Fibroblast of lung (primary cell): ENCODE measurements around the gene TIMM22. TPM values are rescaled to one million over a fixed set of nuclear protein-coding genes. Genes with fewer than 3 reads are reported as not detected.
A peak's percentile ranks its signal among the peaks of the same experiment; 100 is the strongest.

ENCODE experiments used
- DNase-seq, 2 donors: peaks; one replicate each; pipeline versions ENCODE4 v3.0.0 to v3.0.0-alpha.2; 2010; ENCODE audit warnings: low read depth in 2 of 2
- H2AFZ ChIP-seq: 2 replicates; pipeline ENCODE4 v1.5.1; 2012; ENCODE audit warnings: low read length, control low read depth, inconsistent platforms
- H3K27ac ChIP-seq: 2 replicates; pipeline ENCODE4 v1.5.1; 2011; ENCODE audit warnings: low read length, control low read depth; ENCODE audit not compliant: insufficient read depth
- H3K27me3 ChIP-seq: 2 replicates; pipeline ENCODE4 v1.5.1; 2011; ENCODE audit warnings: mild to moderate bottlenecking, low read length; ENCODE audit not compliant: control insufficient read depth, insufficient read depth
- H3K36me3 ChIP-seq: 2 replicates; pipeline ENCODE4 v1.5.1; 2011; ENCODE audit warnings: low read length; ENCODE audit not compliant: control insufficient read depth, insufficient read depth
- H3K4me1 ChIP-seq: 2 replicates; pipeline ENCODE4 v1.5.1; 2011; ENCODE audit warnings: low read length; ENCODE audit not compliant: control insufficient read depth, insufficient read depth; ENCODE audit errors: extremely low read depth
- H3K4me2 ChIP-seq: 2 replicates; pipeline ENCODE4 v1.5.1; 2011; ENCODE audit warnings: low read length, control low read depth; ENCODE audit not compliant: insufficient read depth; ENCODE audit errors: extremely low read depth
- H3K4me3 ChIP-seq, 4 experiments: fragments of 200-600 bp in 1 of 4; sonication (generic) in 1 of 4; replicated peaks in 1 of 4; 2 replicates each; pipeline ENCODE4 v1.5.1; 2011 to 2016; ENCODE audit warnings: low read length in 4 of 4, low read depth in 3 of 4, mild to moderate bottlenecking in 3 of 4, control low read depth in 2 of 4, inconsistent platforms in 1 of 4, mixed read lengths in 1 of 4; ENCODE audit not compliant: insufficient read depth in 1 of 4; ENCODE audit errors: control extremely low read depth in 1 of 4
- H3K79me2 ChIP-seq: 2 replicates; pipeline ENCODE4 v1.5.1; 2012; ENCODE audit warnings: mild to moderate bottlenecking, low read length, inconsistent platforms; ENCODE audit not compliant: control insufficient read depth, insufficient read depth
- H3K9ac ChIP-seq: 2 replicates; pipeline ENCODE4 v1.5.1; 2011; ENCODE audit warnings: mild to moderate bottlenecking, low read length, control low read depth; ENCODE audit not compliant: insufficient read depth
- H3K9me3 ChIP-seq: 2 replicates; pipeline ENCODE4 v1.5.1; 2012; ENCODE audit warnings: low read depth, low read length; ENCODE audit not compliant: control insufficient read depth, insufficient read depth
- H4K20me1 ChIP-seq: 2 replicates; pipeline ENCODE4 v1.5.1; 2011; ENCODE audit warnings: low read length; ENCODE audit not compliant: control insufficient read depth, insufficient read depth; ENCODE audit errors: extremely low read depth
- CTCF ChIP-seq, 2 donors: IDR thresholded peaks in 1 of 2; conservative IDR thresholded peaks in 1 of 2; 1 replicate in 1 of 2; 2 replicates in 1 of 2; pipeline ENCODE4 v1.5.1; 2011 to 2012; ENCODE audit warnings: low read length in 2 of 2, control low read depth in 1 of 2, inconsistent platforms in 1 of 2, low read depth in 1 of 2, mild to moderate bottlenecking in 1 of 2
- EZH2 ChIP-seq: IDR thresholded peaks from 2 replicates; pipeline ENCODE4 v1.5.1; 2012; ENCODE audit warnings: low read length, control low read depth, mild to moderate bottlenecking; ENCODE audit errors: missing control alignments
- polyA plus RNA-seq, 2 donors: library from polyadenylated mRNA; depleted of rRNA in 1 of 2; stranded (reverse) in 1 of 2; unstranded in 1 of 2; fragments of >200 nt; gene quantifications; 2 replicates each; pipeline ENCODE4 v1.2.1, GENCODE V29; 2011 to 2012; ENCODE audit warnings: missing spikeins in 1 of 2
- total RNA-seq: library from RNA; depleted of rRNA; stranded (reverse); fragments of >200 nt; gene quantifications from 2 replicates; pipeline ENCODE4 v1.2.1, GENCODE V29; 2014

The TIMM22 gene
- total and polyA plus RNA-seq, 2 donors (not counting 1 experiment from before 2014, with no cell fraction given) = 13.4 to 17.4 TPM

GRCh38 chr17:1004769-1005295 lies 7.9 kb downstream of the TIMM22 start:
- Histone ChIP-seq H3K27ac (no peak overlapping the region), H3K36me3 (peaks cover 21% of the 10 kb centered on the region), H2AFZ (no peak overlapping the region), H3K4me1 (peaks cover 49% of the 10 kb centered on the region), H4K20me1 (no peaks in the 10 kb centered on the region), H3K9me3 (no peaks in the 10 kb centered on the region), H3K9ac (no peak overlapping the region), H3K4me3 (no peak overlapping the region), H3K4me2 (no peak overlapping the region), H3K27me3 (no peaks in the 10 kb centered on the region), H3K79me2 (no peaks in the 10 kb centered on the region)
- TF ChIP-seq CTCF (conservative IDR thresholded peaks at IDR 0.05 in 1 of 2, IDR thresholded peaks at IDR 0.05 in 1 of 2; ENCODE audit: low read depth in 1 of 2, low read length in 2 of 2) (no peak), EZH2 (no peak)
- no peak for DNase-seq

- peaks cover 46% of the 10 kb centered on the region for H3K4me1 ChIP-seq
- H4K20me1 ChIP-seq = no peaks in the 10 kb centered on the region
- H3K27ac ChIP-seq = no peak overlapping the region
- H3K9ac ChIP-seq = no peak overlapping the region
- no peaks in the 10 kb centered on the region for H3K9me3 ChIP-seq
- H3K36me3 ChIP-seq = peaks cover 19% of the 10 kb centered on the region
- no peak overlapping the region for H3K4me3 ChIP-seq
- H2AFZ ChIP-seq = no peak overlapping the region
- TF ChIP-seq EZH2 (no peak), CTCF (conservative IDR thresholded peaks at IDR 0.05 in 1 of 2, IDR thresholded peaks at IDR 0.05 in 1 of 2; ENCODE audit: low read depth in 1 of 2, low read length in 2 of 2) (no peak)
- no peaks in the 10 kb centered on the region for H3K79me2 ChIP-seq
- H3K4me2 ChIP-seq = peak overlapping the region; percentile 3
- H3K27me3 ChIP-seq = no peaks in the 10 kb centered on the region
- DNase-seq = peak; percentile 83 to 88
Measured at GRCh38 chr17:1005361-1005946, 8.5 kb downstream of the TIMM22 start.

GRCh38 chr17:1006054-1006453 lies 9.1 kb downstream of the TIMM22 start:
- Histone ChIP-seq H3K4me1 (peaks cover 40% of the 10 kb centered on the region), H3K4me3 (no peak overlapping the region), H3K9me3 (no peaks in the 10 kb centered on the region), H3K27ac (no peak overlapping the region), H3K9ac (no peak overlapping the region), H3K27me3 (no peaks in the 10 kb centered on the region), H4K20me1 (no peaks in the 10 kb centered on the region), H3K36me3 (peaks cover 19% of the 10 kb centered on the region), H3K4me2 (peak overlapping the region; percentile 3), H2AFZ (no peak overlapping the region), H3K79me2 (no peaks in the 10 kb centered on the region)
- DNase-seq = no peak
- TF ChIP-seq EZH2 = no peak
- no peak for TF ChIP-seq CTCF (conservative IDR thresholded peaks at IDR 0.05 in 1 of 2, IDR thresholded peaks at IDR 0.05 in 1 of 2; ENCODE audit: low read depth in 1 of 2, low read length in 2 of 2)
